A549 (cell line): ENCODE results near the gene PELI2.

Experiments
- BHLHE40 ChIP-seq: IDR thresholded peaks from 2 replicates; pipeline ENCODE4 v1.6.1; 2012; ENCODE audit warnings: low read depth, low read length, inconsistent platforms
- CBX8 ChIP-seq: fragments of 200-600 bp; sonication (generic); IDR thresholded peaks from 2 replicates; pipeline ENCODE4 v1.6.1; 2016
- HOXA7 ChIP-seq: fragments of 250-450 bp; sonication (Bioruptor Pico); IDR thresholded peaks from 2 replicates; pipeline ENCODE4 v1.5.0; 2020; ENCODE audit warnings: mild to moderate bottlenecking, moderate library complexity
- HOXB13 ChIP-seq: fragments of 250-450 bp; sonication (Bioruptor Pico); IDR thresholded peaks from 2 replicates; pipeline ENCODE4 v1.5.0; 2020; ENCODE audit warnings: low read depth, mild to moderate bottlenecking, moderate library complexity
- MAZ ChIP-seq: fragments of 150-350 bp; IDR thresholded peaks from 2 replicates; pipeline ENCODE4 v1.6.1; 2014; ENCODE audit warnings: antibody characterized with exemption, low read depth, low read length, borderline replicate concordance
- POLR2A ChIP-seq: IDR thresholded peaks from 2 replicates; pipeline ENCODE4 v1.6.1; 2012; ENCODE audit warnings: mild to moderate bottlenecking, low read length
- TF ChIP-seq, protein P1 (sequence below): fragments of 450-650 bp; IDR thresholded peaks from 2 replicates; pipeline ENCODE4 v1.6.1; 2014; ENCODE audit warnings: antibody characterized with exemption
- TF ChIP-seq, protein P2 (sequence below): fragments of 200-600 bp; sonication (generic); IDR thresholded peaks from 2 replicates; pipeline ENCODE4 v1.6.1; 2016; ENCODE audit warnings: antibody characterized with exemption, mild to moderate bottlenecking, moderate library complexity
- TF ChIP-seq, protein P3 (sequence below): fragments of >200 bp; sonication (Bioruptor Twin); formaldehyde crosslinking; IDR thresholded peaks from 3 replicates; pipeline ENCODE4 v1.5.1; 2016
- TF ChIP-seq, protein P4 (sequence below): IDR thresholded peaks from 2 replicates; pipeline ENCODE4 v1.6.1; 2012

DNA sequence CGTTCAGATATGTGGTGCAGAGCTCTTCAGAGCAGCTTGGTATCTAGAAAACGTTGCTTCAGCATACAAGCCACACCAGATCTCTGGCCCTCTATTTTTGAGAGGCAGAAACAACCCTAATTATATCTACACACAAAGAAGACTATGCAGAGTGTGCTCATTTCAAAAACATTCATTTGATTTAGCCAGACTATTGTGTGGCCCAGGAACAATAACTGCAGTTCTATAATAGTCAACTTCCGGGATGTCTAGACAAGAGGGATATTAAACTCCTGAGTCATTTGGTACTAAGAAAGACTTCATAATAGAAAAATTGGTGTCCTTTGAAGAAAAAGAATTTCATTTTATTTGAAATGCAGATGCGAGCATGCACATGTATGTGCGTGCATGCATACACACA lies 153.8 kb downstream of the PELI2 start:
- TF ChIP-seq BHLHE40, result no peak
- no peak for TF ChIP-seq HOXB13 (CRISPR knock-in tag)
- TF ChIP-seq POLR2A, result no peak
- TF ChIP-seq HOXA7, result no peak
- no peak for TF ChIP-seq MAZ
- TF ChIP-seq, protein P1, sequence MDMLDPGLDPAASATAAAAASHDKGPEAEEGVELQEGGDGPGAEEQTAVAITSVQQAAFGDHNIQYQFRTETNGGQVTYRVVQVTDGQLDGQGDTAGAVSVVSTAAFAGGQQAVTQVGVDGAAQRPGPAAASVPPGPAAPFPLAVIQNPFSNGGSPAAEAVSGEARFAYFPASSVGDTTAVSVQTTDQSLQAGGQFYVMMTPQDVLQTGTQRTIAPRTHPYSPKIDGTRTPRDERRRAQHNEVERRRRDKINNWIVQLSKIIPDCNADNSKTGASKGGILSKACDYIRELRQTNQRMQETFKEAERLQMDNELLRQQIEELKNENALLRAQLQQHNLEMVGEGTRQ, result no peak
- TF ChIP-seq, protein P2, sequence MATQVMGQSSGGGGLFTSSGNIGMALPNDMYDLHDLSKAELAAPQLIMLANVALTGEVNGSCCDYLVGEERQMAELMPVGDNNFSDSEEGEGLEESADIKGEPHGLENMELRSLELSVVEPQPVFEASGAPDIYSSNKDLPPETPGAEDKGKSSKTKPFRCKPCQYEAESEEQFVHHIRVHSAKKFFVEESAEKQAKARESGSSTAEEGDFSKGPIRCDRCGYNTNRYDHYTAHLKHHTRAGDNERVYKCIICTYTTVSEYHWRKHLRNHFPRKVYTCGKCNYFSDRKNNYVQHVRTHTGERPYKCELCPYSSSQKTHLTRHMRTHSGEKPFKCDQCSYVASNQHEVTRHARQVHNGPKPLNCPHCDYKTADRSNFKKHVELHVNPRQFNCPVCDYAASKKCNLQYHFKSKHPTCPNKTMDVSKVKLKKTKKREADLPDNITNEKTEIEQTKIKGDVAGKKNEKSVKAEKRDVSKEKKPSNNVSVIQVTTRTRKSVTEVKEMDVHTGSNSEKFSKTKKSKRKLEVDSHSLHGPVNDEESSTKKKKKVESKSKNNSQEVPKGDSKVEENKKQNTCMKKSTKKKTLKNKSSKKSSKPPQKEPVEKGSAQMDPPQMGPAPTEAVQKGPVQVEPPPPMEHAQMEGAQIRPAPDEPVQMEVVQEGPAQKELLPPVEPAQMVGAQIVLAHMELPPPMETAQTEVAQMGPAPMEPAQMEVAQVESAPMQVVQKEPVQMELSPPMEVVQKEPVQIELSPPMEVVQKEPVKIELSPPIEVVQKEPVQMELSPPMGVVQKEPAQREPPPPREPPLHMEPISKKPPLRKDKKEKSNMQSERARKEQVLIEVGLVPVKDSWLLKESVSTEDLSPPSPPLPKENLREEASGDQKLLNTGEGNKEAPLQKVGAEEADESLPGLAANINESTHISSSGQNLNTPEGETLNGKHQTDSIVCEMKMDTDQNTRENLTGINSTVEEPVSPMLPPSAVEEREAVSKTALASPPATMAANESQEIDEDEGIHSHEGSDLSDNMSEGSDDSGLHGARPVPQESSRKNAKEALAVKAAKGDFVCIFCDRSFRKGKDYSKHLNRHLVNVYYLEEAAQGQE, result no peak
- TF ChIP-seq, protein P3, sequence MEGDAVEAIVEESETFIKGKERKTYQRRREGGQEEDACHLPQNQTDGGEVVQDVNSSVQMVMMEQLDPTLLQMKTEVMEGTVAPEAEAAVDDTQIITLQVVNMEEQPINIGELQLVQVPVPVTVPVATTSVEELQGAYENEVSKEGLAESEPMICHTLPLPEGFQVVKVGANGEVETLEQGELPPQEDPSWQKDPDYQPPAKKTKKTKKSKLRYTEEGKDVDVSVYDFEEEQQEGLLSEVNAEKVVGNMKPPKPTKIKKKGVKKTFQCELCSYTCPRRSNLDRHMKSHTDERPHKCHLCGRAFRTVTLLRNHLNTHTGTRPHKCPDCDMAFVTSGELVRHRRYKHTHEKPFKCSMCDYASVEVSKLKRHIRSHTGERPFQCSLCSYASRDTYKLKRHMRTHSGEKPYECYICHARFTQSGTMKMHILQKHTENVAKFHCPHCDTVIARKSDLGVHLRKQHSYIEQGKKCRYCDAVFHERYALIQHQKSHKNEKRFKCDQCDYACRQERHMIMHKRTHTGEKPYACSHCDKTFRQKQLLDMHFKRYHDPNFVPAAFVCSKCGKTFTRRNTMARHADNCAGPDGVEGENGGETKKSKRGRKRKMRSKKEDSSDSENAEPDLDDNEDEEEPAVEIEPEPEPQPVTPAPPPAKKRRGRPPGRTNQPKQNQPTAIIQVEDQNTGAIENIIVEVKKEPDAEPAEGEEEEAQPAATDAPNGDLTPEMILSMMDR, result no peak
- TF ChIP-seq, protein P4, sequence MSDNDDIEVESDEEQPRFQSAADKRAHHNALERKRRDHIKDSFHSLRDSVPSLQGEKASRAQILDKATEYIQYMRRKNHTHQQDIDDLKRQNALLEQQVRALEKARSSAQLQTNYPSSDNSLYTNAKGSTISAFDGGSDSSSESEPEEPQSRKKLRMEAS, result no peak
- TF ChIP-seq CBX8, result no peak
